Measurements from ENCODE around the gene INTS12. TPM values are rescaled to one million over a fixed set of nuclear protein-coding genes. Genes with fewer than 3 reads are reported as not detected.

INTS12 gene
- total RNA-seq, 1 donor from 2014 or later, result 19.1 TPM

GRCh38 chr4:105683038-105683437, 25.5 kb downstream of the INTS12 start:
- DNase-seq (ENCODE audit: low read depth, low spot score), result peak; percentile 4

DNA sequence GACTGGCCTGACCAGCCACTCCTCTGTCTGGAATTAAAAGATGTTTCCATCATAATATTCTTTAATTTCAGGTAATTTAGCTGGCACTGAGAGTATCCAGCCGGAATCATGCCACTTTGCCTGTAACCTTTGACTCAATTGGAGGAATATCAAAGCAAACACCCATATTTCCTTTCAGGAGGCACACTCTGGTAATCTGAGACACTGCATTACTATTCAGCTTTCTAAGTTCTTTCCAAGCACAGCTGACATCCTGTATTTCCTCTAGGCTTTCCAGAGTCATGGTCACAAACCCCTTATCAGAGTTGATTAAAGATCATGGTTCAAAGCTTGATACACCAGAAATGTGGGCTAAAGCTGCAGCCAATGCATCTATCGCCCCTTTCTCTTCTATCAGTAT, 29.3 kb downstream of the INTS12 start:
- DNase-seq (ENCODE audit: low read depth, low spot score), result no peak

- no peak for DNase-seq (ENCODE audit: low read depth, low spot score)
These were observed 30.8 kb downstream of the INTS12 start for GRCh38 chr4:105677709-105678108.

DNA sequence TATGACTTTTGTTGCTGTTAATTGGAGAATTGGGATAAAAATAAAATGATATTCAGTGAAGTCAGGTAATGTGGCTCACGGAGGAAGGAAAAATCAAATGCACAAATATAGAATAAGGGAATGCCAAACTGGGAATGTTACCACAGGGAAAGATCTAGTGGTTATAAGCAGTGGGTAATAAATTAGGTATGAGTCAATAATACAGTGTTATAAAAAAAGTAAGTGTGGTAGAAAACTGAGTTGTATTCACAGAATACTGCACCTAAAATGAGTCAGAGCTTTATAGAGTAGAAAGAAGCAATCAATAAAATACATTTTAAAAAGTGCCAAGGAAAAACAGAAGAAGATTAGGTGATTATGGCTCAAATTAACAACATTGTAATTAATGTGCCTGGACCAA, 34.5 kb downstream of the INTS12 start:
- no peak for DNase-seq (ENCODE audit: low read depth, low spot score)

DNA sequence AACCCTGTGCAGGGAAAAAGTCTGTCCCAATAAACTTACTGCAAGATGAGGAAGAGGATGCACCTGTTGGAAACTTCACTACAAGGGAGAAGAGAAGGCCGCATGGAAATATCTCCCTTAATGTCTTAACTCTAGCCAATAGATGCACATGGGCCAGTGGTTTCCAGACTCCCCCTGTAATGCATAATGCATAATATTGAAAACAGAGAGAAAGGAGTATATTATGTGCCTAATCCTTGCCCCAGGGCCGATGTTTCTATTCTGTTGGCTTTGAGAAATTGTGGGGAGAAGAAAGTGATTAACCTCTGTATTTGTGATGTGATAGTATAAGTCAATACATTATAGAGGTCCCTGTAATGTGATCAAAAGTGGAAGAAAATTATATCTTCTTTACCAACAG, 37.2 kb downstream of the INTS12 start:
- DNase-seq (ENCODE audit: low read depth, low spot score), result no peak

DNA sequence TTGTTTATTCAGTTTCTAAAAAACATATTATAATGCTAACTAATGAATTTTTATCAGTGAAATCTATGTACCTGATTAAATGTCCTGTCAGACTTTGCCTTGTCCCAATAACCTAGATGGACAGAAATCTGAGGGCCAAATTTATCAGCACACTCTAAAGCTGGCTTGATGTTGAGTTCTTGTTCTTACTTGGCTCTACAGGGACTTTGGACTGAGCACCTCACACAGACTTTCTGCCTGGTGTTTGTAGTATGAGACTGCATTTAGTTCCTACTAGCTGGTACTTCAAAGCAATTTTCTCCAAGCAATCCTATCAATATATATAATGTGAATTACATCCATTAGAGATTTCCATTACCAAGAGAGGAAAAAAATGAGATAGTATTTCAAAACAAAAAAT, 37.8 kb downstream of the INTS12 start:
- DNase-seq (ENCODE audit: low read depth, low spot score), result no peak

DNA sequence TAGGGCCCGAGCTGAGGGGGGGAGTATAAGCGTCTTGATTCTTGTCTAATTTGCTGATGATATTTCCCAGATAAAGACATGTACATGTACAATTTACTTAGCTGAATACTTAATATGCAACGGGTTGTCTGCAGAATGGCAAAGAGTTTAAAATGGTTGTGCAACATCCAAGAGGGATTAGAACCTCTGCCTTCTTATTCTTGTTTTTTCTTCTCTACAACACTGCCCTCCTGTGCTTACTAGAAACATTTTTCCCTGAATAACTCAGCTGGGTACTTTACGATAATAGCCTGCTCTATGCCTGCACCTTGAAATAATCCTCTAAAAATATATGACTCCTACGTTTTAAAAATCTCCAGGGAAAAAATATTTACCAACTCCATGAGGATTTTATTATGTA, 41.8 kb downstream of the INTS12 start:
- no peak for DNase-seq (ENCODE audit: low read depth, low spot score)

GRCh38 chr4:105662935-105663675, 45.4 kb downstream of the INTS12 start:
- no peak for DNase-seq (ENCODE audit: low read depth, low spot score)

DNA sequence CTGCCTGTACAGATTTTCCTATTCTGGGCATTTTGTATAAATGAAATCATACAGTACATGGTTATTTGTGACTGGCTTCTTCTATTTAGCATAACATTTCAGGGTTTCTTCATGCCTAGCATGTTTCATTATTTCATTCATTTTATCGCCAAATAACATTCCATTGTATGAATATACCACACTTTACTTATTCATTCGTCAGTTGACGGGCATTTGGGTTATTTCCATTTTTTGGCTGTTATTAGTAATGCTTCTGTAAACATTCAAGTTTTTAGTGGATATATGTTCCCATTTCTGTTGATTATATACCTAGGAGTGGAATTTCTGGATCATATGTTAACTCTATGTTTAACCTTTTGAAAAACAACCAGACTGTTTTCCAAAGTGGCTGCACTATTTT, 47.5 kb downstream of the INTS12 start:
- DNase-seq (ENCODE audit: low read depth, low spot score), result no peak

DNA sequence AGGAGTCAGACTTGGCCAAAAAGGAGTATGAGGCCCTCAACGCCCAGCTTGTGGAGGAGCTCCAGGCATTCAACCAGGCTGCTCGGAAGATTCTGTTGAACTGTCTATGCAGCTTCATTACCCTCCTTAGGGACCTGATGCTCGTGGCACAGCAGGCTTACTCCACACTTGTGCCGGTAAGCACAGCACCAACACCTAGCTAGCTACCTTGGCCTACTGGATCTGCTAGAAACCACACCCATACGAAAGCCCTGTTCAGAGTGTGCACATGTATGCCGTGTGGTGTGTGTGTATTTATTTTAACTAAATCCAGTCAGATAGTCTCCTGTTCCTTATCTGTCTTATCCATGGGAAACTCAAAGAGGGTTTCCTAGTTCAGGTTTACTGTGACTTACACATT, 49.3 kb downstream of the INTS12 start:
- no peak for DNase-seq (ENCODE audit: low read depth, low spot score)

- DNase-seq (ENCODE audit: low read depth, low spot score), result no peak
These were observed 51.2 kb downstream of the INTS12 start for GRCh38 chr4:105657117-105657765.

GRCh38 chr4:105652286-105652888, 56.1 kb downstream of the INTS12 start:
- no peak for DNase-seq (ENCODE audit: low read depth, low spot score)

GRCh38 chr4:105651884-105652283, 56.6 kb downstream of the INTS12 start:
- DNase-seq (ENCODE audit: low read depth, low spot score), result no peak

DNA sequence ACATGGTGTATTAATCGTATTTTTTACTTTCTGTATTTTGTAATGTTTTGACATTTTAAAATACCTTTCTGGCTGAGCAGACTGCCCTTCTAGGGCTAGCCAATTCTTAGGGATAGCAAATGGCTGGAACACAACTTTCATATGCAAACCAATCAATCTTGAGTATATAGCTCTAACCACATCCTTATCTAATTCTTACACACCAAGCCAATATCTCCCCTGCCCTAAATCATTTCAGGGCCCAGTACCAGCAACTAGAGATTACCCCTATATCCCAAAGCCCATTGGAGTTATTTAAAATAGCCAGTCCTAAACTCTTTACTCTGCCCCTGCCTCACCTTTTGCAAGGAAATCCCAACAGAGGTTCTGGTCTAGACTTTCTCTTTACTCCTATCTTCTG, 58.3 kb downstream of the INTS12 start:
- no peak for DNase-seq (ENCODE audit: low read depth, low spot score)

GRCh38 chr4:105645440-105645839, 63.0 kb downstream of the INTS12 start:
- no peak for DNase-seq (ENCODE audit: low read depth, low spot score)

- DNase-seq (ENCODE audit: low read depth, low spot score), result no peak
These were observed 64.2 kb downstream of the INTS12 start for GRCh38 chr4:105644257-105644656.

DNA sequence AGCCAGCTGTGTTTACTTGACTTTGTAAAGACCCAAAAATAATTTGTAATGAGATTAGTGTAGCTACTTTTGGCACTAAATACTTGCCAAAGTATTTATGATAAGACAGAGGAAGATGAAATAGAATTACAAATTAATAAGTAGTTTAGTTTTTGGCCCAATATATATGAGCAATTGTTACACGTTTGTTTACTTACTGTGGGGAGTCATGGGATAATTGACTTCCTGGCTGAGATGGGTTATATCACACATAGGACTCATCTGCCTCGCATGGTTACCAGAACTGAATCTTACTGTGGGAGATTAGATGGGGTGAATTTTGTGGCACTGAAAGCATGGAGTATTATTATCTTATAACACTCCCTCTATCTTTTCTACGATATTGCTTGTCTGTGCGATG, 66.6 kb downstream of the INTS12 start:
- no peak for DNase-seq (ENCODE audit: low read depth, low spot score)

GRCh38 chr4:105637408-105638176, 70.9 kb downstream of the INTS12 start:
- DNase-seq (ENCODE audit: low read depth, low spot score), result no peak

DNA sequence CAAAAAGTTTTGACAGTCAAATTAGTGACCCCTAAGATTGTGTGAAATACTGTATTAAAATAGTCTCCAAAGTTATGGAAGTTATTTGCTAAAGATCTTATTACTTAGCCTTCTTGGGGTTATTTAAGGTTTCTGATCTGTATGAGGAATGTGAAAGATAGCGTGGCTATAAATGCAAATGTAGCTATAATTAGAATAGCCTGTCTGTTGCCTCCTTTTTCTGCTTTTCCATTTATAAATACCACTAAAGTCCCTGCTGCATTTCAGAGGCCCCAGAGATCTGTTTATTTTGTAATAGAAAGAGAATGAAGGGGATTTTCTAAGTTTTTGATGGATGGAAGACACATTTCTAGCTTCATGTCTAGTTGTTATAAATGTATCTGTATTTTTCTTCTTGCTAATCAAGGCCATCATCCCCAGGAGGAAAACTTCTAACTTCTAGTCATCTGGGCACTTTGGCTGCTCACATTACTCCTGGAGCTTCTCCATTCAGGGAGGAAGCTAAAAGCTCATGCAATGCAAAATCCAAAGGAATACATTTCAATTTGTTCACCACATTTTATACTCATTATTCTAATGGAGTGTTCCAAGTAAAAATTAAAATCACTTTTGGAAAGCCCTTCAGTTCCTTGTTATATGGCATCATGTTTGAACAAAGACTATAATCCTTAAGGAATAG, 73.9 kb downstream of the INTS12 start:
- DNase-seq (ENCODE audit: low read depth, low spot score), result no peak

- no peak for DNase-seq (ENCODE audit: low read depth, low spot score)
These were observed 75.2 kb downstream of the INTS12 start for GRCh38 chr4:105633241-105633640.

Data from pulmonary artery endothelial cell (primary cell).